ENCODE results near the gene CBFA2T2.
"Not testable (repeated sequence)": the region's sequence is repeated elsewhere in the genome, so short reads cannot be mapped to it uniquely, and the experiment has no call there.

CBFA2T2 gene

GRCh38 chr20:33489495-33490022, 337 bp upstream of the CBFA2T2 start:
- no peaks in the 10 kb centered on the region for H3K9me3 ChIP-seq (ENCODE audit: insufficient read depth, low read length, severe bottlenecking)
- TF ChIP-seq, protein P1, sequence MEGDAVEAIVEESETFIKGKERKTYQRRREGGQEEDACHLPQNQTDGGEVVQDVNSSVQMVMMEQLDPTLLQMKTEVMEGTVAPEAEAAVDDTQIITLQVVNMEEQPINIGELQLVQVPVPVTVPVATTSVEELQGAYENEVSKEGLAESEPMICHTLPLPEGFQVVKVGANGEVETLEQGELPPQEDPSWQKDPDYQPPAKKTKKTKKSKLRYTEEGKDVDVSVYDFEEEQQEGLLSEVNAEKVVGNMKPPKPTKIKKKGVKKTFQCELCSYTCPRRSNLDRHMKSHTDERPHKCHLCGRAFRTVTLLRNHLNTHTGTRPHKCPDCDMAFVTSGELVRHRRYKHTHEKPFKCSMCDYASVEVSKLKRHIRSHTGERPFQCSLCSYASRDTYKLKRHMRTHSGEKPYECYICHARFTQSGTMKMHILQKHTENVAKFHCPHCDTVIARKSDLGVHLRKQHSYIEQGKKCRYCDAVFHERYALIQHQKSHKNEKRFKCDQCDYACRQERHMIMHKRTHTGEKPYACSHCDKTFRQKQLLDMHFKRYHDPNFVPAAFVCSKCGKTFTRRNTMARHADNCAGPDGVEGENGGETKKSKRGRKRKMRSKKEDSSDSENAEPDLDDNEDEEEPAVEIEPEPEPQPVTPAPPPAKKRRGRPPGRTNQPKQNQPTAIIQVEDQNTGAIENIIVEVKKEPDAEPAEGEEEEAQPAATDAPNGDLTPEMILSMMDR (IDR thresholded peaks at IDR 0.05; ENCODE audit: borderline replicate concordance, extremely low read depth, low read length, poor library complexity, severe bottlenecking): no peak
- TF ChIP-seq EZH2 (IDR thresholded peaks at IDR 0.05; ENCODE audit: borderline replicate concordance, low read depth, low read length, severe bottlenecking): no peak
- H4K20me1 ChIP-seq (ENCODE audit: insufficient read depth, low read length): peaks cover 3% of the 10 kb centered on the region; the same call in 1 of the 2 replicates
- peak; percentile 100 for DNase-seq
- peak overlapping the region; percentile 35 to 74; a peak in 3 of 4 replicates for H3K4me3 ChIP-seq (ENCODE audit: low read depth in 1 of 2, low read length in 2 of 2)
- H3K79me2 ChIP-seq (ENCODE audit: insufficient read depth, low read length): peaks cover 42% of the 10 kb centered on the region
- H3K9ac ChIP-seq (ENCODE audit: low read depth, low read length): peak overlapping the region; percentile 74
- H3K27ac ChIP-seq (ENCODE audit: low read length): peak overlapping the region; percentile 84
- peaks cover 26% of the 10 kb centered on the region for H3K4me1 ChIP-seq (ENCODE audit: insufficient read depth, low read length)
- H3K36me3 ChIP-seq (ENCODE audit: insufficient read depth, low read length): peaks cover 7% of the 10 kb centered on the region; the same call in 1 of the 2 replicates
- no peaks in the 10 kb centered on the region for H3K27me3 ChIP-seq (ENCODE audit: insufficient read depth, low read length, poor library complexity)
- H2AFZ ChIP-seq (ENCODE audit: low read depth, low read length): peak overlapping the region; percentile 89
- ATAC-seq (ENCODE audit: insufficient read depth, low read depth): peak; percentile 92
- H3K4me2 ChIP-seq (ENCODE audit: insufficient read depth, low read length): peak overlapping the region; percentile 75

- TF ChIP-seq, protein P1 (IDR thresholded peaks at IDR 0.05; ENCODE audit: borderline replicate concordance, extremely low read depth, low read length, poor library complexity, severe bottlenecking): no peak
- TF ChIP-seq EZH2 (IDR thresholded peaks at IDR 0.05; ENCODE audit: borderline replicate concordance, low read depth, low read length, severe bottlenecking): no peak
- peak overlapping the region; percentile 69 for H3K27ac ChIP-seq (ENCODE audit: low read length)
- H3K27me3 ChIP-seq (ENCODE audit: insufficient read depth, low read length, poor library complexity): no peaks in the 10 kb centered on the region
- peak overlapping the region; percentile 72 for H3K4me2 ChIP-seq (ENCODE audit: insufficient read depth, low read length)
- peaks cover 26% of the 10 kb centered on the region for H3K4me1 ChIP-seq (ENCODE audit: insufficient read depth, low read length)
- peaks cover 6% of the 10 kb centered on the region; the same call in 1 of the 2 replicates for H4K20me1 ChIP-seq (ENCODE audit: insufficient read depth, low read length)
- no peaks in the 10 kb centered on the region for H3K9me3 ChIP-seq (ENCODE audit: insufficient read depth, low read length, severe bottlenecking)
- peaks cover 10% of the 10 kb centered on the region; the same call in 1 of the 2 replicates for H3K36me3 ChIP-seq (ENCODE audit: insufficient read depth, low read length)
- DNase-seq (no peak), ATAC-seq (ENCODE audit: insufficient read depth, low read depth) (no peak)
- H3K79me2 ChIP-seq (ENCODE audit: insufficient read depth, low read length): peaks cover 56% of the 10 kb centered on the region
- peak overlapping the region; percentile 74 for H3K9ac ChIP-seq (ENCODE audit: low read depth, low read length)
- H2AFZ ChIP-seq (ENCODE audit: low read depth, low read length): peak overlapping the region; percentile 73; the same call in 1 of the 2 replicates
- H3K4me3 ChIP-seq (ENCODE audit: low read depth in 1 of 2, low read length in 2 of 2): peak overlapping the region; percentile 48 to 66
Observed at GRCh38 chr20:33490934-33491656, 1.2 kb downstream of the CBFA2T2 start.

- H4K20me1 ChIP-seq (ENCODE audit: insufficient read depth, low read length): peaks cover 8% of the 10 kb centered on the region; the same call in 1 of the 2 replicates
- H3K4me1 ChIP-seq (ENCODE audit: insufficient read depth, low read length): peaks cover 26% of the 10 kb centered on the region
- peaks cover 10% of the 10 kb centered on the region; the same call in 1 of the 2 replicates for H3K36me3 ChIP-seq (ENCODE audit: insufficient read depth, low read length)
- peaks cover 77% of the 10 kb centered on the region for H3K79me2 ChIP-seq (ENCODE audit: insufficient read depth, low read length)
- no peak overlapping the region for H3K9ac ChIP-seq (ENCODE audit: low read depth, low read length)
- DNase-seq (no peak), ATAC-seq (ENCODE audit: insufficient read depth, low read depth) (no peak)
- H3K4me2 ChIP-seq (ENCODE audit: insufficient read depth, low read length): no peak overlapping the region
- no peak overlapping the region for H3K4me3 ChIP-seq (ENCODE audit: low read depth in 1 of 2, low read length in 2 of 2)
- TF ChIP-seq, protein P1 (IDR thresholded peaks at IDR 0.05; ENCODE audit: borderline replicate concordance, extremely low read depth, low read length, poor library complexity, severe bottlenecking): no peak
- no peak for TF ChIP-seq EZH2 (IDR thresholded peaks at IDR 0.05; ENCODE audit: borderline replicate concordance, low read depth, low read length, severe bottlenecking)
- no peaks in the 10 kb centered on the region for H3K27me3 ChIP-seq (ENCODE audit: insufficient read depth, low read length, poor library complexity)
- no peak overlapping the region for H2AFZ ChIP-seq (ENCODE audit: low read depth, low read length)
- H3K9me3 ChIP-seq (ENCODE audit: insufficient read depth, low read length, severe bottlenecking): no peaks in the 10 kb centered on the region
- no peak overlapping the region for H3K27ac ChIP-seq (ENCODE audit: low read length)
Observed at GRCh38 chr20:33493076-33493766, 3.3 kb downstream of the CBFA2T2 start.

DNA sequence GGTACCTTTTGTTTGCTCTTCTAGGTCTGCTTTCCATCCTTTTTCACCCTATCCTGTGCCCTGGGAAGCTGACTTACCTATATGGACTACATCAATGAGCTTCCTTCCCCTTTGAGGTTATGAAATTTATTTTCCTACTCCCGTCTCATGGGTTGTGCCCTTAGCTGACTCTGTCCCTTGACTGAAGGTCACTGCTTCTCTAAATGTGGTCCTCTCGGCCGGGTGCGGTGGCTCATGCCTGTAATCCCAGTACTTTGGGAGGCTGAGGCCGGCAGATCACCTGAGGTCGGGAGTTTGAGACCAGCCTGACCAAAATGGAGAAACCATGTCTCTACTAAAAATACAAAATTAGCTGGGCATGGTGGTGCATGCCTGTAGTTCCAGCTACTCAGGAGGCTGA, 6.9 kb downstream of the CBFA2T2 start:
- not testable (repeated sequence) for H3K4me1 ChIP-seq (ENCODE audit: insufficient read depth, low read length); H3K27ac ChIP-seq (ENCODE audit: low read length); H3K4me2 ChIP-seq (ENCODE audit: insufficient read depth, low read length); H3K36me3 ChIP-seq (ENCODE audit: insufficient read depth, low read length); ATAC-seq (ENCODE audit: insufficient read depth, low read depth); H3K9ac ChIP-seq (ENCODE audit: low read depth, low read length); H3K9me3 ChIP-seq (ENCODE audit: insufficient read depth, low read length, severe bottlenecking); H3K27me3 ChIP-seq (ENCODE audit: insufficient read depth, low read length, poor library complexity); DNase-seq; H3K4me3 ChIP-seq (ENCODE audit: low read depth in 1 of 2, low read length in 2 of 2); H2AFZ ChIP-seq (ENCODE audit: low read depth, low read length); H4K20me1 ChIP-seq (ENCODE audit: insufficient read depth, low read length)
- peaks cover 89% of the 10 kb centered on the region for H3K79me2 ChIP-seq (ENCODE audit: insufficient read depth, low read length)

All from DND-41 (cell line).